ENCODE data around the gene KY. TPM values are rescaled to one million over a fixed set of nuclear protein-coding genes. Genes with fewer than 3 reads are reported as not detected.

Gene KY
- total RNA-seq, 1 donor from 2014 or later: 0.12 TPM

DNA sequence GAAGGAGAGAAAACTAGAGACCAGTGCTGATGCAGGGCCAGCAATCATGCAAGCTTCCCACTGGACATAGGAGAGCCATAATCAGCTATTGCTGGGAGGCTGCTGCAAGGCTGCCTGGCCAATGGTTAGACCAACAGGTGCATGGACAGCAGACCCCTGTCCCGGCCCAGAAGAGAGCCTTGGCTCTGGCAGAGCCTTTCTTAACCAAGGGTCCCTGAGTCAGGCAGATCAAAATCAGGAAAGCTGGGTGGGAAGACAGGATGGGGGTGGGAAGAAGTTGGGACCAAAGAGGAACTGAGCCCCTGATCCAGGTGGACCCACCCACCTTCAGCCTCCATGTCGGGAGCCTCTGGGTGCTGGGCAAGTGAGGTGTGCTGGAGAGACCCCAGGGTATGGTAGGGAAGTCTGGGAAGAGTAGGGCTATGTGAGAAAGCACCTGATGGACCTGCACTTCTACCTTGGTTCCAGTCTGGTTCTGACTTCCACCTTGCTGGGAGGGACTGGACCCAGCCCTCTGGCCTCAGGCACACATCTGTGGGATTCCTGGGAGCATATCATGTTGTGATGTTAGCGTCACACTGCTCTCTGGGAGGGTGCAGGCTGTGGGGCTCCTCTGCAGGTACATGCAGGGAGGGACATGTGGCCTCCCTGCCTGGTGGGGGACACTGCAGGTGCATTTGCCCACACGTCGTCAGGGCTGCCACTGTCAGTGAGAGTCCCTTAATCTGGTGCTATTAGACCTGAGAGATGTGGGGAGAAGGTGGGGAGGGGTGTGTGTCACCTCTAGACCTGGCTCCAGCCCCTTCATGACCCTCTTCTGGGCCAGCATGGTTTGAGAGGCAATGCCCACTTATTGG is 24.7 kb downstream of the KY start:
- Mint-ChIP-seq H3K27me3 (ENCODE audit: low read depth) (no peaks in the 10 kb centered on the region), H3K4me3 (ENCODE audit: unreplicated experiment) (no peak overlapping the region), H3K27ac (ENCODE audit: unreplicated experiment) (no peak overlapping the region), H3K9me3 (ENCODE audit: low read depth) (peaks cover 15% of the 10 kb centered on the region), H3K4me1 (ENCODE audit: low read depth) (no peaks in the 10 kb centered on the region), H3K36me3 (ENCODE audit: low read depth) (peaks cover 8% of the 10 kb centered on the region)
- TF ChIP-seq, protein P1, sequence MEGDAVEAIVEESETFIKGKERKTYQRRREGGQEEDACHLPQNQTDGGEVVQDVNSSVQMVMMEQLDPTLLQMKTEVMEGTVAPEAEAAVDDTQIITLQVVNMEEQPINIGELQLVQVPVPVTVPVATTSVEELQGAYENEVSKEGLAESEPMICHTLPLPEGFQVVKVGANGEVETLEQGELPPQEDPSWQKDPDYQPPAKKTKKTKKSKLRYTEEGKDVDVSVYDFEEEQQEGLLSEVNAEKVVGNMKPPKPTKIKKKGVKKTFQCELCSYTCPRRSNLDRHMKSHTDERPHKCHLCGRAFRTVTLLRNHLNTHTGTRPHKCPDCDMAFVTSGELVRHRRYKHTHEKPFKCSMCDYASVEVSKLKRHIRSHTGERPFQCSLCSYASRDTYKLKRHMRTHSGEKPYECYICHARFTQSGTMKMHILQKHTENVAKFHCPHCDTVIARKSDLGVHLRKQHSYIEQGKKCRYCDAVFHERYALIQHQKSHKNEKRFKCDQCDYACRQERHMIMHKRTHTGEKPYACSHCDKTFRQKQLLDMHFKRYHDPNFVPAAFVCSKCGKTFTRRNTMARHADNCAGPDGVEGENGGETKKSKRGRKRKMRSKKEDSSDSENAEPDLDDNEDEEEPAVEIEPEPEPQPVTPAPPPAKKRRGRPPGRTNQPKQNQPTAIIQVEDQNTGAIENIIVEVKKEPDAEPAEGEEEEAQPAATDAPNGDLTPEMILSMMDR (IDR thresholded peaks at IDR 0.05): no peak
- DNase-seq (ENCODE audit: low spot score): no peak

DNA sequence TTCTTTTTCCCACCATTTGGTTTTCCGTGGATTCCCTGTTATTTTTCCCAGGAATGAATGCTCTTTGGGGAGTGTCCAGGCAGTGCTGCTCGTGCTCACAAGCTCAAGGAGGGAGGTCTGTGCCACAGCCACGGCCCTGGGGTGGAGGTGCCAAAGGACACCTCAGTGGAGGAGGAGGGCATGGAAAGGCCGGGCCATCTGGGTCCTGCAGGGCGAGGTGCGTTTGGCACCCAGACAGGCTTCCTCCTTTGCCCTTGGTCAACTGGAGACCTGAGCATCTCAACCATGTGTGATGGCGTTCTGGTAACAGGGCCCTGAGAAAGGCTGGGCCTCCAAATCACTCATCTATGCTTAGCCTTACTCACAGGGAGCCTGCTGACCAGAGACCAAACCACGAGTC is 25.4 kb downstream of the KY start:
- TF ChIP-seq, protein P1 (IDR thresholded peaks at IDR 0.05): no peak
- peaks cover 2% of the 10 kb centered on the region for H3K36me3 Mint-ChIP-seq (ENCODE audit: low read depth)
- no peaks in the 10 kb centered on the region for H3K27me3 Mint-ChIP-seq (ENCODE audit: low read depth)
- no peak overlapping the region for H3K27ac Mint-ChIP-seq (ENCODE audit: unreplicated experiment)
- H3K4me3 Mint-ChIP-seq (ENCODE audit: unreplicated experiment): no peak overlapping the region
- DNase-seq (ENCODE audit: low spot score): no peak
- no peaks in the 10 kb centered on the region for H3K4me1 Mint-ChIP-seq (ENCODE audit: low read depth)
- peaks cover 9% of the 10 kb centered on the region for H3K9me3 Mint-ChIP-seq (ENCODE audit: low read depth)

DNA sequence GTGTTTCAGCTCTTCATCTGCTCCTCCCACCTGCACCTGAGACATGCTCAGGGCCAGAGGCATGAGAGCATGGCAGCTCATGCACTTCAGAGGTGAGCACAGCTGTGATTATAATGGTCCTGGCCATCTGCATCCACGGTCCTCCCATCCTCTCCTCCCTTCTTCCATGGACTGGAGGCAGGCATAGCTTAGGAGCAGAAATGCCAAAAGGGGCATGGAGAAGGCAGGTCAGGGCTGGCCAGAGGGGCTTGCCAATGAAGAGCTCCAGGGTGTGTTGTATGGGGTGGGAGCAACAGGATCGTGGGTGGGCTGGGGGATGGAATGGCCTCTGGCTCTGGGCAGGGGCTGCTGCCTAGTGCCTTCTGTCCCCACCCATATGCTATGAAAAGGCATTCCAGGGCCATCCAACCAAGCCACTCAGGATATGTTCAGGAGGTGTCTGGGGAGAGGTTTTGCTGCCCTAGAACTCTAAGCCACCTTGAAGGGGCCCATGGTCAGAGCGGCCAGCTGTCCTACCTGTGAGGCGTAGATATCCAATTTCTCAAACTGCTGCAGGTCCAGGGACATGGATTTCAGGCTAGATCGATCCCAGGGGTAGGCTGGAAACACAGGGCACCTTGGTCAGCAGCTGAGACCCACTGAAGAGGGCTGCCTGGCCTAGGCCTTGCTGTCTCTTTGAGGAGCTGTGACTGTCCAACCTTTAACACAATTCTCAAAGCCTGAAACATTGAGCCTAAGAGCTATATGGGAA is 26.1 kb downstream of the KY start:
- no peak for DNase-seq (ENCODE audit: low spot score)
- Mint-ChIP-seq H3K27me3 (ENCODE audit: low read depth) (no peaks in the 10 kb centered on the region), H3K9me3 (ENCODE audit: low read depth) (peaks cover 4% of the 10 kb centered on the region), H3K4me1 (ENCODE audit: low read depth) (no peaks in the 10 kb centered on the region), H3K36me3 (ENCODE audit: low read depth) (no peaks in the 10 kb centered on the region), H3K4me3 (ENCODE audit: unreplicated experiment) (no peak overlapping the region), H3K27ac (ENCODE audit: unreplicated experiment) (no peak overlapping the region)
- TF ChIP-seq, protein P1 (IDR thresholded peaks at IDR 0.05): no peak

DNA sequence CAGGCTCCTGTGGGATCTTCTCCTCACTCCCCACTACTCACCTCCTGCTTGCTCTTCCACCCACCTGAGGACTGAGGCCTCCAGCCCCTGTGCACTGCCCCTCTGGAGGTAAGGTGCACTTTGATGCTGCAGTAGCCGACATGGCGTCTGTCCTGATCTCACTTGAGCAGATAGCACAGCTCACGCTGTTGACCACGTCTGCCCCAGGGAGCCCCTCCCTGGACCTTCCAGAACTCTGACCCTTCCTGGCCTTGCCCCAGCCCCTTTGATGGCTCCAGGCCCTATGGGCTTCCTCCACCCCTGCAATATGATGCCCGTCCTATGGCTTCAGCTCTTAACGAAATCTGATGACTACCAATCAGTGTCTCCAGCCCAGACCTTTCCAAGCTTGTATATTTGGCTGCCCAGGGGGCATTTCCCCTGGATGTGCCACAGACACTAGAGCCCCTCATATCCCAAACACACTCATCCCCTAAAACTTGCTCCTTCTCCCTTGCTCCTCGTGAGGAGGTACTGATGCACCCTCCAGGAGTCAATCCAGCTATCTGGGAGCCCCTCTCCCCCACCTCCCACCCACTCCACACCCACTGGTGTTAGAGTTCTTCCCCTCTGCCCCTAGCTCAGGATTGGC is 27.1 kb downstream of the KY start:
- no peak overlapping the region for H3K27ac Mint-ChIP-seq (ENCODE audit: unreplicated experiment)
- no peaks in the 10 kb centered on the region for H3K9me3 Mint-ChIP-seq (ENCODE audit: low read depth)
- no peaks in the 10 kb centered on the region for H3K27me3 Mint-ChIP-seq (ENCODE audit: low read depth)
- H3K4me1 Mint-ChIP-seq (ENCODE audit: low read depth): no peaks in the 10 kb centered on the region
- TF ChIP-seq, protein P1 (IDR thresholded peaks at IDR 0.05): no peak
- DNase-seq (ENCODE audit: low spot score): peak; percentile 61
- H3K36me3 Mint-ChIP-seq (ENCODE audit: low read depth): no peaks in the 10 kb centered on the region
- no peak overlapping the region for H3K4me3 Mint-ChIP-seq (ENCODE audit: unreplicated experiment)

DNA sequence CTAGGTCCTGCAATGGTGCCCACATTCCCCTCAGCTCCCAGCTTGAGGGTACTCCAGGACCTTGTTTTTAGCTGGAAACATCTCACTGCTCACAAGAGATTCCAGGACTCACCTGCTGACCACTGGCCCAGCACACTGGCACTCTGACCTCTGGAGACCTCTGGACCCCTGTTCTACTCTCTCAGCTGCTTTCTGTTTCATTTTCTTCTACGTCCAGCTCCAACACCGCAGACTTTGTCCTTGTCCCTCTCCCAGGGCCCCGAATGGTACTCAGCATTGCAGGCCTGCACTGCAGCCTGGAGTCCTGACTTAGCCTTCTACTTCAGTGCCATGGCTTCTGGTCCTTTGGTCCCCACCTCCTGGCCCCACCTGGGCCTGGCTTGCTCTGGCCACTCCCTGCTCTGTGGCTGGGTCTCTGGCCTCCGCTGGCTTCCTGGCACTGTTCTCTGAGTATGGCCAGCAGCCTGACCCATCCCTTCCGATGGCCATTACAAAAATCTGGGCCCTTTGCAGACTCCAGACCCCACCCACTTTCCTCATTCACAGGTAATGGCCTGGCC is 27.9 kb downstream of the KY start:
- no peaks in the 10 kb centered on the region for H3K27me3 Mint-ChIP-seq (ENCODE audit: low read depth)
- TF ChIP-seq, protein P1 (IDR thresholded peaks at IDR 0.05): no peak
- no peak for DNase-seq (ENCODE audit: low spot score)
- H3K4me1 Mint-ChIP-seq (ENCODE audit: low read depth): no peaks in the 10 kb centered on the region
- no peaks in the 10 kb centered on the region for H3K36me3 Mint-ChIP-seq (ENCODE audit: low read depth)
- H3K27ac Mint-ChIP-seq (ENCODE audit: unreplicated experiment): no peak overlapping the region
- no peak overlapping the region for H3K4me3 Mint-ChIP-seq (ENCODE audit: unreplicated experiment)
- H3K9me3 Mint-ChIP-seq (ENCODE audit: low read depth): no peaks in the 10 kb centered on the region
